HepG2 (cell line): ENCODE data around the gene POLA1.

Source experiments
- RAD21 ChIP-seq: fragments of 450-650 bp; formaldehyde crosslinking; IDR thresholded peaks from 2 replicates; pipeline ENCODE4 v1.5.0; 2020; ENCODE audit warnings: mild to moderate bottlenecking
- TF ChIP-seq, protein P1 (sequence below): sonication (generic); formaldehyde crosslinking; IDR thresholded peaks from 2 replicates; pipeline ENCODE4 v1.8.1; 2022; ENCODE audit warnings: low read depth, mild to moderate bottlenecking, missing genetic modification reagents

DNA sequence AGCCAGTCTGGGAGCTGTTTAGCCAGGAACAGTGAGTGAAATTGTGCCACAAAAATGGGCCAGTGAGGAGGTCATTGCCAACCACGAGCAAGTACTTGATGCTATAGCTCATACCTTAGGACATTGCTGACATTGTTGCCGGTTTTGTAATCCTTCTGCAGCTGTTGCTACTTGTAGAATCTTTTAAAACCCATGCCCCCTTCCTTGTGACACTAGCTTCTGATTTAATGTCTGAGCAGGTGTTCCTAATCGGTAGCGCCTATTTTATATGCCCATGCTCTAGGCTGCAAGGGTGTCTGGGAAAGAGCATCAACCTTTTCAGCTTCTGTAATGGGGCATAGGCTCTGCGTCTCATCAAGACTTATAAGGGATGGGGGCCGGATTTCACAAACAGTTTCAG is 2.6 kb downstream of the POLA1 start:
- no peak for TF ChIP-seq RAD21 (CRISPR knock-in tag)
- TF ChIP-seq, protein P1, sequence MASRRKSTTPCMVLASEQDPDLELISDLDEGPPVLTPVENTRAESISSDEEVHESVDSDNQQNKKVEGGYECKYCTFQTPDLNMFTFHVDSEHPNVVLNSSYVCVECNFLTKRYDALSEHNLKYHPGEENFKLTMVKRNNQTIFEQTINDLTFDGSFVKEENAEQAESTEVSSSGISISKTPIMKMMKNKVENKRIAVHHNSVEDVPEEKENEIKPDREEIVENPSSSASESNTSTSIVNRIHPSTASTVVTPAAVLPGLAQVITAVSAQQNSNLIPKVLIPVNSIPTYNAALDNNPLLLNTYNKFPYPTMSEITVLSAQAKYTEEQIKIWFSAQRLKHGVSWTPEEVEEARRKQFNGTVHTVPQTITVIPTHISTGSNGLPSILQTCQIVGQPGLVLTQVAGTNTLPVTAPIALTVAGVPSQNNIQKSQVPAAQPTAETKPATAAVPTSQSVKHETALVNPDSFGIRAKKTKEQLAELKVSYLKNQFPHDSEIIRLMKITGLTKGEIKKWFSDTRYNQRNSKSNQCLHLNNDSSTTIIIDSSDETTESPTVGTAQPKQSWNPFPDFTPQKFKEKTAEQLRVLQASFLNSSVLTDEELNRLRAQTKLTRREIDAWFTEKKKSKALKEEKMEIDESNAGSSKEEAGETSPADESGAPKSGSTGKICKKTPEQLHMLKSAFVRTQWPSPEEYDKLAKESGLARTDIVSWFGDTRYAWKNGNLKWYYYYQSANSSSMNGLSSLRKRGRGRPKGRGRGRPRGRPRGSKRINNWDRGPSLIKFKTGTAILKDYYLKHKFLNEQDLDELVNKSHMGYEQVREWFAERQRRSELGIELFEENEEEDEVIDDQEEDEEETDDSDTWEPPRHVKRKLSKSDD (CRISPR knock-in tag) = no peak
